ENCODE data around the gene TPRG1. TPM values are rescaled to one million over a fixed set of nuclear protein-coding genes. Genes with fewer than 3 reads are reported as not detected.
A peak's percentile ranks its signal among the peaks of the same experiment; 100 is the strongest.

The TPRG1 gene
- total RNA-seq, 1 donor from 2014 or later = 13.6 TPM

DNA sequence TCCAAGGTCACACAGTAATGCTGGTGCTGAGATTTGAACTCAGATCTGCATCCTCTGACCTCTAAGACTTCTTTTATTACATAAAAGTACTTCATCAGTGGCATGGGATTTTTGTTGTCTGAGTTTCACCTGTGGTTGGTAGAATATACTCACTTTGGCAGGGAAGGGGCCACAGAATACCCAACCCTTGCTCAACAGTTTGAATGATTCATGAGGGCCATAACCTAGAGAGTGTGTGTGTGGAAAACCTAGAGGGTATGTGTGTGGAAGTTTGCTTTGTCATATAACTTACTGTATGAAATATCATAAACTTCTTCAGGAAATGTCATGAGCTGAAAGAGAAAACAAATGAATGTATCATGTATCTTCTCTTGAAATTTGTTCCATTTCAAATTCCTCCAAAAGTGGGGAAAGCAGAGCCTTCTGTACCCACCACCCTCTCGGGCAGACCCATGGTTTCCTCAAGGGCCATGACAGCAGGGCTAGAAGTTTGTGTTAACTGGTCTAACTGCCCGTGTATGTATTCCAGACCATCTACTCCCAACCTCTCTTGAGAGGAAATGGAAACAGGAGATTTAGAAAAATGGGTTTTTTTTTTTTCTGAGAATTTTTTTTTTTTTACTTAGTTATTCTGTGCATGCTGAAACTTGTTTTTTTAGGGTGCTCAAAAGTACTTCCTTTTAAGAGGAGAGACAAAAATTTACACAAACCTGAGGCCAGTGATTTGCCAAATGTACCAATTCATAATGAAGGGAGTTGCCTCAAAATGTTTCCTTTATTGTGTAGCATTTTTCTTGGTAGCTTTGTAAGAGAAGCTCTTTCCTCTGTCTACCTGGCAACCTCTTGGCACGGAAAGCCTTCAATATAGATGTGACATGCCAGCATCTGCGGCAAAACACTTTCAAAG, 127.0 kb downstream of the TPRG1 start:
- intact Hi-C loops (cut with micrococcal nuclease) = loop anchor here (1.0 kb wide), 4 partner anchors 9 to 231 kb away; no protein-coding TSS in a partner anchor
- H3K4me1 Mint-ChIP-seq (ENCODE audit: low read depth) = peaks cover 44% of the 10 kb centered on the region
- H3K27ac Mint-ChIP-seq = peak overlapping the region; percentile 70
- no peaks in the 10 kb centered on the region for H3K27me3 Mint-ChIP-seq (ENCODE audit: insufficient read depth)
- H3K4me3 Mint-ChIP-seq = peak overlapping the region; percentile 28
- peaks cover 15% of the 10 kb centered on the region for H3K36me3 Mint-ChIP-seq (ENCODE audit: low read depth)
- DNase-seq (ENCODE audit: low spot score) = no peak
- peaks cover 10% of the 10 kb centered on the region for H3K9me3 Mint-ChIP-seq

DNA sequence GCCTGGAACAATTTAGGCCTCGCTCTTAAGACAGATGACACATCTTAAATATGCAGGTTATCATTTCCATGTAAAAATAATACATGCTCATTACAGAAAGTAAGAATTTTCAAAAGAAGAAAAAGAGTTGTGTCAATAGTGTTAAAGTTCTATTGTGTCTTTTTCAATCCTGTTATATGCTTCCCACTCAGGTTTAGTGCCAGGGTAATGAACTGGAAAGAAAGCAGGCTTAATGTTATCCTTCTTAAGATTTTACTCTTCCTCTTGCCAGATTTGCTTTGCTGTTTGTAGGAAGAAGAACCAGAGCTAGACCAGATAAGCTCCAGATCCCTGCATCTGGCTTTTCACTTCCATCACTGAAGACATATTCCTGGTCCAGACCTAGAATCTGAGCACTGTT, 128.6 kb downstream of the TPRG1 start:
- no peak overlapping the region for H3K4me3 Mint-ChIP-seq
- H3K9me3 Mint-ChIP-seq = peaks cover 12% of the 10 kb centered on the region
- peaks cover 15% of the 10 kb centered on the region for H3K36me3 Mint-ChIP-seq (ENCODE audit: low read depth)
- intact Hi-C loops (cut with micrococcal nuclease) = no loop called here
- no peak overlapping the region for H3K27ac Mint-ChIP-seq
- peaks cover 52% of the 10 kb centered on the region for H3K4me1 Mint-ChIP-seq (ENCODE audit: low read depth)
- H3K27me3 Mint-ChIP-seq (ENCODE audit: insufficient read depth) = no peaks in the 10 kb centered on the region
- no peak for DNase-seq (ENCODE audit: low spot score)

DNA sequence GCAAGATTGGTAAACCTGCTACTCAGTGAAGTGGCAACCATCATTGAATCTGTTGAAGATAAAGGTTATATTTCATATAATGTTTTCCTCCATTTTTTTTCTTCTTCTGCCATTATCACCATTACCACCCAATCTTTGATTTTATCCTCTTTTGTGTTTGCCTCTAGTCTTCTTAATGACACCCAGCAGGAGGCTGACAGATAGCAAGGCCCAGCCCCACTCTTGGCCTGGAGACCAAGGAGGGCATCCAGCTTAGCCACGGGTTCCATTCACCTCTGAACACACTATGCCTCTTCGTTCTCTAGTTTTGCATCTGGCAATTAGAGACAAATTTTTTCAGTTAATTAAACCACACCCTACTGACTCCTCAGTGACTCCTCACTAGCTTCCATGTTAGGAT, 129.7 kb downstream of the TPRG1 start:
- DNase-seq (ENCODE audit: low spot score) = no peak
- Mint-ChIP-seq H3K27me3 (ENCODE audit: insufficient read depth) (no peaks in the 10 kb centered on the region), H3K4me3 (no peak overlapping the region), H3K36me3 (ENCODE audit: low read depth) (peaks cover 12% of the 10 kb centered on the region), H3K27ac (no peak overlapping the region), H3K4me1 (ENCODE audit: low read depth) (peaks cover 60% of the 10 kb centered on the region), H3K9me3 (peaks cover 12% of the 10 kb centered on the region)
- intact Hi-C loops (cut with micrococcal nuclease) = no loop called here

DNA sequence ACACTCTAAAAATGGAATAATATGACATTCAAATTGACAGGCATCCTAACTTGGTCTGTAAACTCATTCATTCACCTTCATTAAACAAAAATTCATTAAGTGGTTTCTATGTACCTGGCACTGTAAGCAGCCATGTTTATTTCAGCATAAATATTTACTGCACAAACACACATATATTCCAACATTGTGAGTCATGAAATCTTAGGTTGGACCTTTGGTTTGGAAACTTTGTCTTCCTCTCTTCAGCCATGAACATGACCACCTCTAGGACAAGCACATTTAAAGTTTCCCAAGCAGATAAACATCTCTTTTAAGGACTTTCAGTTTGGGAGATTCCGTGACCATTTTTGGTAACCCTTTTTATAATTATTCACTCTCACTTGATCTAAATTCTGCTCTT, 131.8 kb downstream of the TPRG1 start:
- Mint-ChIP-seq H3K4me1 (ENCODE audit: low read depth) (peaks cover 69% of the 10 kb centered on the region), H3K9me3 (peaks cover 12% of the 10 kb centered on the region), H3K27ac (peak overlapping the region; percentile 91), H3K4me3 (no peak overlapping the region), H3K27me3 (ENCODE audit: insufficient read depth) (no peaks in the 10 kb centered on the region), H3K36me3 (ENCODE audit: low read depth) (peaks cover 9% of the 10 kb centered on the region)
- intact Hi-C loops (cut with micrococcal nuclease) = no loop called here
- no peak for DNase-seq (ENCODE audit: low spot score)

DNA sequence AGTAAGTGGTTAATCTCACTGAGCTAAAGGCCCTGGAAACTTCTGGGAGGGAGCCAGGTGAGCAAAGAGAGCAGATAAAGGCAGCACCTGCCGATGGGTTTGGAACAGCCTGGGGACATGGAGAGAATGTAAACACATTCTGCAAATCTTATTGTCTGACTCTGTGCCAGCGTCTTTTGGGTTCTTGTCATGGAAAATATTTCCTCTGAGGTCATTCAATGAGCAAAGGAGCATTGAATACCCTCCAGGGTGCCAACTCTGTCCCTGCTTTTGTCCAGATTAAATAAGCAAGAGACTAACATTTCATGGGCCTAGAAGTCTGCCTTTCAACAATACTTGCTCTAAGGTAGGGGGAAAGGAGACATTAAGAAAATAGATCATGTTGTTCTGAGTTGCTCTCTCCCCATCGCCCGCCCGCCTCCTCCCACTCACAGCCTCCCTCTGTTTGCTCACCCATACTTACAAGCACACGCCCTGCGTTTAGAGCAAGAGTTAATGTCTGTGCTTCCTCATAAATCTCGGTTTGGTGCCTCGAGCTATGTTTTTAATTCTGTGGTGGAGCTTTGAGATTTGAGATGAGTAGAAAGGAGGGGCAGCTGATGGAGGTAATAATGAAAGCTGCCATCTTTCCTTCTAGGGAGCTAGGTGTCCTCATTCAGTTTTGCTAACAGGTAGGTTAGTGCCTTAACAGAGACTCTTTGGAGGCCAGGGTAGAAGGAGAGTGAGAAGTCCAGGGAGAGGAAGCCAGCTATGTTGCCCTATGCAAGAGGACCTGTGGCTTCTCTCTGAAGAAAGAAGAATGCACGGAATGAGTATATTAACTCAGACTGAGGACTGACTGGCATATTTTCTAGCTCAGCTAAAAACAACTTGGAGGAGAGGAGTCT, 132.9 kb downstream of the TPRG1 start:
- Mint-ChIP-seq H3K27ac (peak overlapping the region; percentile 91), H3K36me3 (ENCODE audit: low read depth) (peaks cover 10% of the 10 kb centered on the region), H3K27me3 (ENCODE audit: insufficient read depth) (no peaks in the 10 kb centered on the region), H3K9me3 (peaks cover 12% of the 10 kb centered on the region), H3K4me3 (peak overlapping the region; percentile 57), H3K4me1 (ENCODE audit: low read depth) (peaks cover 64% of the 10 kb centered on the region)
- intact Hi-C loops (cut with micrococcal nuclease) = loop anchor here (1.0 to 5.0 kb wide), 5 partner anchors 15 to 1313 kb away; no protein-coding TSS in a partner anchor
- DNase-seq (ENCODE audit: low spot score) = no peak

DNA sequence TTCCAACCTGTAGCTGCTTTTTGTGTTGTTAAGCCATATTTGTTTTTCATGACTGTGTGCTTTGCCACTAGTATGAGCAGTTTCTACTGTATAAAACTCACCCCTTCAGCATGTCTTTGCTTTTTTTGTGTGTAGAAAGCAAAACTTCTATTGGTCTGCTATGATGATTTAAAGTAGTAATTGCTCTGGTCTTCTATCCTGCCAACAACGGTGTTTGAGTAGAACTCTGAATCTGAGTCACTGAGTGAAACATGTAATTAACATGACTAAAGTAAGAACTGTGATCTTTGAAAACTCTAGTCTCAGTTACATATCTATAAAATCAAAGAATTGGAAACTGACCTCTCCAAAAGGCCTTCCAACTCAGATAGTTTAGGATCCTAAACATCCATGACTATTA, 133.6 kb downstream of the TPRG1 start:
- Mint-ChIP-seq H3K27me3 (ENCODE audit: insufficient read depth) (no peaks in the 10 kb centered on the region), H3K9me3 (peaks cover 12% of the 10 kb centered on the region), H3K27ac (peak overlapping the region; percentile 91), H3K4me3 (peak overlapping the region; percentile 57), H3K4me1 (ENCODE audit: low read depth) (peaks cover 64% of the 10 kb centered on the region), H3K36me3 (ENCODE audit: low read depth) (peaks cover 9% of the 10 kb centered on the region)
- DNase-seq (ENCODE audit: low spot score) = no peak
- intact Hi-C loops (cut with micrococcal nuclease) = loop anchor here (1.0 to 5.0 kb wide), 5 partner anchors 16 to 1312 kb away; no protein-coding TSS in a partner anchor

DNA sequence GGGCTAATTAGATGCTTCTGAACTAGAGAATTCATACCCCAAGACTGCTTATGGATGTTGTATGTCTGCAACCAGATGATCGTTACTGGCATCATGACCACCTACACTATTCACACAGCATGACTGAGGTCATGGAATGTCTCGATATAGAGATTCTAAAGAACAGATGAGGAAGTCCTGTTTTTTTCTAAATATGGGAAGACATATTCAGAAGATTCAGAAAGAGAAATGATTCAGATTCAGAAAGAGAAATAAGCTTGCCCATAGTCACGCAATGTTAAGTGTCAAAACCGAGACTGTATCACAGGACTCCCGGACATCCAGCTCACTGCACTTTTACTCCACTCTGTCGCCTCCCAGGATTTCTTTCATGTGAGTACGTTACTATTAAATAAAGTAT, 136.2 kb downstream of the TPRG1 start:
- peaks cover 7% of the 10 kb centered on the region for H3K9me3 Mint-ChIP-seq
- intact Hi-C loops (cut with micrococcal nuclease) = loop anchor here (1.0 to 5.0 kb wide), 3 partner anchors 10 to 1309 kb away; no protein-coding TSS in a partner anchor
- peak overlapping the region; percentile 80 for H3K27ac Mint-ChIP-seq
- peaks cover 11% of the 10 kb centered on the region for H3K36me3 Mint-ChIP-seq (ENCODE audit: low read depth)
- H3K4me1 Mint-ChIP-seq (ENCODE audit: low read depth) = peaks cover 71% of the 10 kb centered on the region
- H3K27me3 Mint-ChIP-seq (ENCODE audit: insufficient read depth) = no peaks in the 10 kb centered on the region
- no peak for DNase-seq (ENCODE audit: low spot score)
- peak overlapping the region; percentile 82 for H3K4me3 Mint-ChIP-seq

DNA sequence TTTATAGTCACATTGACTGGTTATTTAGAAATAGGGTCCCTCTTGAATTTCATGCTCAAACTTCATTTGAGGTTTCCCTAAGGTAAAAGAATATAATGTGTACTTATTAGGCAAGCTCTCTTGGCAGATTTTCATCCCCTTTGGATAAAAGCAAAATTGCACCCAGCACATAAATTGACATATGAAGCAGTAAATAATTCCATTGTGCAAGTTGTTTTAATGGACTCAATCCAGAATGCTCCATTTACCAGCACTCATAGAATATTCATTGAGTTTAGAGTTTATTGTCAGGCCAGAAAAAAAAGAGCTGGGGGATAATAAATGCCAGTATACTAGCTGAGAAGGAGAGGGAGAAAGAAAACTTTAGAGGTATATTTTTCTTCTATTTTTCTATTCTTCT, 136.8 kb downstream of the TPRG1 start:
- peaks cover 13% of the 10 kb centered on the region for H3K36me3 Mint-ChIP-seq (ENCODE audit: low read depth)
- peak overlapping the region; percentile 80 for H3K27ac Mint-ChIP-seq
- H3K9me3 Mint-ChIP-seq = peaks cover 4% of the 10 kb centered on the region
- peaks cover 67% of the 10 kb centered on the region for H3K4me1 Mint-ChIP-seq (ENCODE audit: low read depth)
- H3K27me3 Mint-ChIP-seq (ENCODE audit: insufficient read depth) = no peaks in the 10 kb centered on the region
- DNase-seq (ENCODE audit: low spot score) = no peak
- H3K4me3 Mint-ChIP-seq = peak overlapping the region; percentile 82
- intact Hi-C loops (cut with micrococcal nuclease) = loop anchor here (1.0 to 5.0 kb wide), 3 partner anchors 10 to 1309 kb away; no protein-coding TSS in a partner anchor

DNA sequence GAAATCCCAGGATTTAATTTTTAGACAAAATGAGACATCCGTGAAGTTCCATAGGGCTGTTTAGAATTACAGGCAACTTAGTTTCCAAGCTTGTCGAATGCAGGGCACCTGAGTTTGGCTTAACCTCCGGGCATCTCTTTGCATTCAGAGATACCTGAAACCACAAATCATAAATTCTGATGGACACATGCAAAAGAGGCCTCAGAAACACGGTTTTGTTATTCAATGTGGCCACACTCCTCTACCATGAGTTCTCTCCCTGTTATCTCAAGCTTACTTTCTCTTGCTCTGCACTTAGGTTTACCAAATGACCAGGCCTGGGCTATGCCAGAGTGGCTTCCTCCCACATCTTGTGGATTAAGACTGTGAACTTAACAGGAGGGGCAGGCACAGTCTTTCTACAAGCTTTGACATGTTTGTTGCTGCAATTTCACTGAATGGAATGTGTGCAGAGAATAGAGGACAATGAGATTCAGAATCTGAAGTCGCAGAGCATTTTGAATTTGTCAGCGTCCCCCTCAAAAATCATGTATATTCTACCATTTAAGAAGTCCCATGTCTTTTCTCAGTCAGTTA, 137.7 kb downstream of the TPRG1 start:
- peaks cover 10% of the 10 kb centered on the region for H3K9me3 Mint-ChIP-seq
- peak overlapping the region; percentile 77 for H3K27ac Mint-ChIP-seq
- intact Hi-C loops (cut with micrococcal nuclease) = loop anchor here (5.0 kb wide), 2 partner anchors 193 to 1308 kb away; no protein-coding TSS in a partner anchor
- no peak for DNase-seq (ENCODE audit: low spot score)
- peaks cover 58% of the 10 kb centered on the region for H3K4me1 Mint-ChIP-seq (ENCODE audit: low read depth)
- H3K4me3 Mint-ChIP-seq = peak overlapping the region; percentile 73
- H3K36me3 Mint-ChIP-seq (ENCODE audit: low read depth) = peaks cover 18% of the 10 kb centered on the region
- H3K27me3 Mint-ChIP-seq (ENCODE audit: insufficient read depth) = no peaks in the 10 kb centered on the region

DNA sequence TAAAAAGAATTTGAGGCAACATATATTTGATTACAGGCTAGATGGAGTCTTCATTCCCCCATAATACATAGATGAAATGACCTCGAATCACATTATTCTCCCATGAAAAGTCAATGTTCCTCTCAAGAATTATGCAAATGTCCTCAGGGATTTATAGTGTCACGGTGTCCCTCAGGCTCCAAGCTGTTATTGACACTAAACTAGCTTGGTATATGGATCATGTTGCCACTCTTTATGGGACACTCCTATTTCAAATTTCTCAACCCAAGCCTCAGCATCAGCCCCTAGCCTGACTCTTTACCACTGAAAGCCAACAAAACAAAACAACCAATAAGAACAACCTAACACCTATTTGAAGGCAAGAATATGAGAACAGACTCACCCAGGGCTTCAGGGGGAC, 139.8 kb downstream of the TPRG1 start:
- DNase-seq (ENCODE audit: low spot score) = no peak
- Mint-ChIP-seq H3K9me3 (peaks cover 10% of the 10 kb centered on the region), H3K36me3 (ENCODE audit: low read depth) (peaks cover 24% of the 10 kb centered on the region), H3K4me3 (peak overlapping the region; percentile 68), H3K27me3 (ENCODE audit: insufficient read depth) (no peaks in the 10 kb centered on the region), H3K4me1 (ENCODE audit: low read depth) (peaks cover 49% of the 10 kb centered on the region), H3K27ac (peak overlapping the region; percentile 3)
- intact Hi-C loops (cut with micrococcal nuclease) = no loop called here

DNA sequence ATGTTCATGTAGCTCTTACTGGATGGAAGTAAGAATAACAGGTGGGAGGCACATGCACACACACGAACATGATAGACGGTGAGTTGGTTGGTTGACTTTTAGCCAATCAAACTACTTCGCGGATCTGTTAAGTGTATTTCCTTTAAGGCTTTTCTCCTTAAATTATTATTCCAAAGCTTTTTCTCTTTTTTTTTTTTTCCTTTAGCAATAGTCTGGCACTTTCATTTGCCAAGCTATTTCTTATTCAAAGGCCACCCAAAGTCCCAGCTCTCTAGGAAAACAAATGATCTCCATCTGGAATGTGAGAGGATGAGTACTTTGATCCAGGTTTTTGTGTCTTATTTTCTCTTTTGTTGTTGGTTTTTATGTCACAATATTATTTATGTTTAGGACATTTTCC, 141.1 kb downstream of the TPRG1 start:
- H3K27ac Mint-ChIP-seq = no peak overlapping the region
- H3K4me1 Mint-ChIP-seq (ENCODE audit: low read depth) = peaks cover 41% of the 10 kb centered on the region
- H3K27me3 Mint-ChIP-seq (ENCODE audit: insufficient read depth) = no peaks in the 10 kb centered on the region
- intact Hi-C loops (cut with micrococcal nuclease) = no loop called here
- peaks cover 10% of the 10 kb centered on the region for H3K9me3 Mint-ChIP-seq
- peaks cover 26% of the 10 kb centered on the region for H3K36me3 Mint-ChIP-seq (ENCODE audit: low read depth)
- no peak overlapping the region for H3K4me3 Mint-ChIP-seq
- no peak for DNase-seq (ENCODE audit: low spot score)

DNA sequence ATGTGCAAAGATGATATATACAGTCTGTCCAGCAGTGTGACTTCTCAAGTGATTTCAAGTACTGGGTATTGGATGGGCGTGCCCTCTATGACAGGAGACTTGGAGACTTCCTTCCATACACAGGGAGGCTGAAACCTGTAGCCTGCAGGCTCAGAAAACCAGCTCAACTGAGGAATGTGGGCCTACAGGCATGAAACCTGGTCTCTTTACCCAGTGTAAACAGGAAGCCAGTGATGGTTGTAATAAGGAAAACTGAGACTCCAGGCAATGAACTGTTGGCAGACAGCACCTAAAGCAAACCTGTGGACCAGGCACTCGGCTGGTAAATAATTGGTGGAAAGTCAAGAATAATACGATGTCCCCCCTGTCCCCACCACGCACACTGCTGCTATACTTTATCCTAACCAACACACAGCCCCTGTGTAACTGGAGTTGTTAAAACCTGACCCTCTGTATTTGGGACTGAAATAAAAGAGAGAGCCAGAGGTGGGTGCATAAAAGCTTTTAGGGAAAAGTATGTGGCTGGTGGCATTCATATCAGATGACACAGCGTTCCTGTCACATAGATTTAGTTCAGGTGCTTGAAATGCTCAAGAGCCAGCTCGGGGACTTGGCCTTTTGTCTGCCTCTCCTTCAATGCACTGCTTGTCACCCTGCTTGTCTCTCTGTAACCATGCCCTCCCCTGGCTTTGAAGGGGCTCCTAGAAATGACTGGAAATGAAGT, 144.7 kb downstream of the TPRG1 start:
- H3K4me3 Mint-ChIP-seq = no peak overlapping the region
- no peak overlapping the region for H3K27ac Mint-ChIP-seq
- DNase-seq (ENCODE audit: low spot score) = no peak
- peaks cover 20% of the 10 kb centered on the region for H3K9me3 Mint-ChIP-seq
- intact Hi-C loops (cut with micrococcal nuclease) = no loop called here
- H3K27me3 Mint-ChIP-seq (ENCODE audit: insufficient read depth) = no peaks in the 10 kb centered on the region
- H3K36me3 Mint-ChIP-seq (ENCODE audit: low read depth) = peaks cover 34% of the 10 kb centered on the region
- peaks cover 27% of the 10 kb centered on the region for H3K4me1 Mint-ChIP-seq (ENCODE audit: low read depth)
